Adipose tissue (tissue), 3 donors: ENCODE data around the gene COPS3. TPM values are rescaled to one million over a fixed set of nuclear protein-coding genes. Genes with fewer than 3 reads are reported as not detected.

Experiments used
- H3K27ac ChIP-seq: one replicate; pipeline ENCODE4 v1.5.1; 2013; ENCODE audit warnings: low read depth, low read length
- WGBS, 3 donors: extraction: QIAGEN DNeasy Blood & Tissue Kit; methylation state at CpG; one replicate each; pipeline ENCODE4 v1.1.7; 2013; 5-methylcytosine and 5-hydroxymethylcytosine counted together
- polyA plus RNA-seq, 3 donors: library from polyadenylated mRNA; stranded (reverse); fragments of 200-250 nt; gene quantifications; one replicate each; pipeline ENCODE4 v1.2.3, GENCODE V29; 2013
- donor health status: healthy with polysubstance abuse.
- donor health status: Bipolar disorder and iron deficiency.
- donor health status: healthy.

The COPS3 gene
- polyA plus RNA-seq, 3 donors, result 40.6 to 57.6 (median 44.3) TPM

GRCh38 chr17:17204635-17205231 lies 76.3 kb downstream of the COPS3 start:
- WGBS, 3 donors, result 65 to 85% (median 80%) methylated on average over 14 of the region's 14 CpGs
- H3K27ac ChIP-seq, result no peak overlapping the region

GRCh38 chr17:17204041-17204591 lies 76.9 kb downstream of the COPS3 start:
- 47 to 67% (median 60%) methylated on average over 15 of the region's 15 CpGs for WGBS, 3 donors
- H3K27ac ChIP-seq, result no peak overlapping the region

GRCh38 chr17:17203173-17203730 lies 77.8 kb downstream of the COPS3 start:
- 84% methylated on average over 15 of the region's 15 CpGs for WGBS, 3 donors
- no peak overlapping the region for H3K27ac ChIP-seq

GRCh38 chr17:17201907-17202306 lies 79.1 kb downstream of the COPS3 start:
- H3K27ac ChIP-seq, result no peak overlapping the region
- WGBS, 3 donors, result 83 to 88% (median 85%) methylated on average over 8 of the region's 8 CpGs

- H3K27ac ChIP-seq, result no peak overlapping the region
- whole genome bisulfite sequencing, 3 donors, result 85 to 91% (median 85%) methylated on average over 10 of the region's 10 CpGs
Observed at GRCh38 chr17:17201271-17201670, 79.8 kb downstream of the COPS3 start.

- H3K27ac ChIP-seq, result no peak overlapping the region
- 58 to 74% (median 60%) methylated on average over 5 of the region's 5 CpGs for WGBS, 3 donors
Observed at GRCh38 chr17:17200831-17201230, 80.2 kb downstream of the COPS3 start.

- no peak overlapping the region for H3K27ac ChIP-seq
Observed at GRCh38 chr17:17200311-17200710, 80.7 kb downstream of the COPS3 start.

GRCh38 chr17:17198281-17198680 lies 82.8 kb downstream of the COPS3 start:
- WGBS, 3 donors, result 94 to 100% (median 100%) methylated on average over 1 of the region's 1 CpG
- H3K27ac ChIP-seq, result no peak overlapping the region

More at GRCh38 chr17:17200311-17200710, 80.7 kb downstream of the COPS3 start:
- 65 to 83% (median 73%) methylated on average over 7 of the region's 7 CpGs for WGBS, 3 donors

GRCh38 chr17:17196776-17197175 lies 84.3 kb downstream of the COPS3 start:
- no peak overlapping the region for H3K27ac ChIP-seq

Other genes with a start within 250 kb of the COPS3 start
- 100 to 1,000 TPM in 2 of 3 donors, 10 to 100 TPM in 1; 51.8 to 140 (median 128) TPM for gene MPRIP, start 238.8 kb downstream of the COPS3 start, polyA plus RNA-seq
- gene PLD6, start 74.9 kb downstream of the COPS3 start, polyA plus RNA-seq, result 1 to 10 TPM; 3.3 to 6.8 (median 3.6) TPM
- 10 to 100 TPM; 13.0 to 20.4 (median 19.7) TPM for gene FLCN, start 44.1 kb downstream of the COPS3 start, polyA plus RNA-seq
- gene NT5M, start 22.1 kb upstream of the COPS3 start, polyA plus RNA-seq, result 1 to 10 TPM; 2.4 to 2.7 (median 2.6) TPM
- gene MED9, start 195.8 kb upstream of the COPS3 start, polyA plus RNA-seq, result 10 to 100 TPM in 1 of 3 donors, 1 to 10 TPM in 2; 7.4 to 13.8 (median 9.4) TPM
- 100 to 1,000 TPM in 2 of 3 donors, 10 to 100 TPM in 1; 36.7 to 608 (median 240) TPM for gene RASD1, start 215.1 kb upstream of the COPS3 start, polyA plus RNA-seq